Activated CD4-positive, alpha-beta T cell treated with anti-CD3 and anti-CD28 coated beads, Interleukin-2, amount 10 ng/mL, durations not matched to agents 7 days and 5 days (primary cell): ENCODE data around the gene ZBTB46. TPM values are rescaled to one million over a fixed set of nuclear protein-coding genes. Genes with fewer than 3 reads are reported as not detected.
"Not testable (repeated sequence)": the region's sequence is repeated elsewhere in the genome, so short reads cannot be mapped to it uniquely, and the experiment has no call there.

Source experiments
- CTCF ChIA-PET: fragments of 350-600 bp; sonication (Branson Sonifier 250); formaldehyde crosslinking; loops from one replicate; lab custom pipeline; 2021; ENCODE audit warnings: antibody characterized with exemption; lab: Charles Lee
- POLR2A ChIA-PET: fragments of 350-600 bp; sonication (Branson Sonifier 250); formaldehyde crosslinking; loops from one replicate; lab custom pipeline; 2021; ENCODE audit warnings: antibody characterized with exemption; lab: Charles Lee
- DNase-seq: peaks from one replicate; pipeline ENCODE4 v3.0.0-alpha.2; 2020
- H3K27ac Mint-ChIP-seq: one replicate; pipeline ENCODE4 v1.8.0; 2021; ENCODE audit warnings: mild to moderate bottlenecking, moderate library complexity, mixed read lengths
- H3K27me3 Mint-ChIP-seq: one replicate; pipeline ENCODE4 v1.8.0; 2021; ENCODE audit warnings: mixed read lengths
- H3K36me3 Mint-ChIP-seq: one replicate; pipeline ENCODE4 v1.8.0; 2021; ENCODE audit warnings: low read depth, mixed read lengths
- H3K4me1 Mint-ChIP-seq: one replicate; pipeline ENCODE4 v1.8.0; 2021; ENCODE audit warnings: mixed read lengths
- H3K4me3 Mint-ChIP-seq: one replicate; pipeline ENCODE4 v1.8.0; 2021; ENCODE audit warnings: mild to moderate bottlenecking, moderate library complexity, mixed read lengths
- H3K9me3 Mint-ChIP-seq: one replicate; pipeline ENCODE4 v1.8.0; 2021; ENCODE audit warnings: mixed read lengths
- total RNA-seq, 2 experiments: library from RNA; stranded (reverse); gene quantifications; one replicate each; pipeline ENCODE4 v1.2.3, GENCODE V29; 2021

Gene ZBTB46
- total RNA-seq, 2 experiments from 2014 or later: not detected

DNA sequence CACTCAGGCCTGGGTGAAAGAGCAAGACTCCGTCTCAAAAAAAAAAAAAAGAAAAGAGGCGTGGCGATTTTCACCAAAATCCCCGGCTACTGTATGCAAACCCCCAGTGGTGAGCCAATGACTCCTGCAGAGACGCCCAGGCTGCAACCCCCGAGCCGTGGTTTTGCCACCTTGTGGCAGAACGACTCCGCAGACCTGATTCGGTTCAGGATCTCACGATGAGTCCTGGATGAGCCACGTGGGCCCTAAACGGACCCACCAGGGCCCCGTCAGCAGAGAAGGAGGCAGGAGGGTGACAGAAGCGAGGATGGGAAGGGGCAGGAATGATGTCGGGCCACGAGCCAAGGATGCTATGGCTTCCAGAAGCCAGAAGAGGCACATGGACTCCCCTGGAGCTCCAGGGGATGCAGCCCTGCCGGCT lies 49.0 kb downstream of the ZBTB46 start:
- Mint-ChIP-seq H3K4me1 (peaks cover 24% of the 10 kb centered on the region), H3K27me3 (no peaks in the 10 kb centered on the region), H3K9me3 (no peaks in the 10 kb centered on the region), H3K36me3 (no peaks in the 10 kb centered on the region), H3K4me3 (no peak overlapping the region), H3K27ac (no peak overlapping the region)
- ChIA-PET CTCF (interaction anchor here (0.7 to 1.6 kb wide), 2 partner anchors 18 to 285 kb away, joined by 3 to 5 read pairs; no protein-coding TSS in a partner anchor), POLR2A (no interaction called here)
- peak; percentile 65 for DNase-seq

DNA sequence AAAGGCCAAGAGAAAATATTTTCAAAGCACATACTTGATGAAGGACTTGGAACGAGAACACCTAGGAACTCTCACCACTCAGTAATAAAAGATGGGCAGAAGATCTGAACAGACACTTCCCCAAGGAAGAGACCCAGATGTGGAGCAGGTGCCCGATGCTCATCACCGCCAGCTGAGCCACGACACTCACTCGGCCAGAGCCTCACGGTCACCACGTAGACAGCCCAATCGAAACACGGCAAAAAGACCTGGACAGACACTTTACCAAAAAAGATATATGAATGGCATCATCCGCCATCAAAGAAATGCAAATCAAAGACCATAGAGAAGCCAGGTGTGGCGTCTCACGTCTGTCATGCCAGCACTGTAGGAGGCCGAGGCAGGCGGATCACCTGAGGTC lies 49.9 kb downstream of the ZBTB46 start:
- no peak for DNase-seq
- no peak overlapping the region for H3K27ac Mint-ChIP-seq
- H3K9me3 Mint-ChIP-seq: no peaks in the 10 kb centered on the region
- H3K36me3 Mint-ChIP-seq: no peaks in the 10 kb centered on the region
- CTCF ChIA-PET: interaction anchor here (0.6 to 1.6 kb wide), 2 partner anchors 19 to 75 kb away, joined by 3 to 5 read pairs; no protein-coding TSS in a partner anchor
- H3K27me3 Mint-ChIP-seq: no peaks in the 10 kb centered on the region
- H3K4me1 Mint-ChIP-seq: peaks cover 20% of the 10 kb centered on the region
- H3K4me3 Mint-ChIP-seq: no peak overlapping the region
- POLR2A ChIA-PET: no interaction called here

DNA sequence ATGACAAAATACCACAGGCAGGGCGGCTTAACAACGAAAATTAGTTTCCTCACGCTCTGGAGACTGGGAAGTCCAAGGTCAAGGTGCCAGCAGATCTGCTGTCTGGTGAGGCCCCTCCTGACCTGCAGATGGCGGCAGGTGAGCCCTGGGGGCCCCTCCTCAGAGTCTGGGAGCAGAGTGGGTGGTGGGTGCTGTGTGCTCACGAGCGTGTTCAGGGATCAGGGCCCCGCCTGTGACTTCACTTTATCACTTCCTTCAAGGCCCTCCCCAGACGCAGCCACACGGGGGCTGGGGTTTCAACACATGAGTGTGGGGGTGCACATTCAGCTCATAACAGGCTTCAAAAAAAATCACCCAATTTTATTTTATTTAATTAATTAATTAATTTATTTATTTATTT lies 52.2 kb downstream of the ZBTB46 start:
- Mint-ChIP-seq H3K9me3 (no peaks in the 10 kb centered on the region), H3K27ac (no peak overlapping the region), H3K4me3 (no peak overlapping the region), H3K4me1 (peaks cover 18% of the 10 kb centered on the region), H3K27me3 (peaks cover 3% of the 10 kb centered on the region), H3K36me3 (no peaks in the 10 kb centered on the region)
- ChIA-PET CTCF (no interaction called here), POLR2A (no interaction called here)
- DNase-seq: no peak

DNA sequence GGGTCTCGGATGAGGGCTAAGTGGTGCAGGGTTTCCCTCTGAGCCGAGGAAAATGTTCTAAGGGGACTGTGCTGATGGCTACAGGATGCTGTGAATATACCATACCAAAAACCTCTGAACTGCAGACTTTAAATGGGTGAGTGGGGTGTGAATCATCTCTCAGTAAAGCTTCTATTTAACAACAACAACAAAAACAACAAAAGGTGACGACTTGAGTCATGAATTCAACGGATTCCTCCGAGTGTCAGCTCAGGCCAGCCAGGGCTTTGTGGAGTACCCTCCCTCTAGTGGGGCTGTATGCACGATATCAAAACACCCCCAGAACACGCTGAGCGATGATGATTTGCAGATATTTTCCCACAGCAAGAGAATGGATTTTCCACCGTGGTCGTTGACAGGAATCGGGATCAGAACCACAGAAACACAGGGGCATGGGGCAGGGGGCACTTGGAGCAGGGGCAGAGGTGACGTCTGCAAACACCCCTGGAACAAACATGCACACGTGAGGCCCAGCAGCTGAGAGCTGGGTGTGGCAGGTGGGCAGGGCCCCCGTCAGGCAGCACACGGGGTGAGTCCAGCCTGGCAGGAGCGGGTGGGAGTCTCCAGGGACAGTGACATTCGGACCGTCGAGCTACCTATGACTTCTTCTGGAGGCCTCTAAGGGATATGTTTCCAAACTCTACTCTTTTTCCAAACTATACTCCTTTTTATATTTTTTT lies 52.9 kb downstream of the ZBTB46 start:
- no peaks in the 10 kb centered on the region for H3K9me3 Mint-ChIP-seq
- H3K4me1 Mint-ChIP-seq: peaks cover 18% of the 10 kb centered on the region
- ChIA-PET CTCF (no interaction called here), POLR2A (no interaction called here)
- no peaks in the 10 kb centered on the region for H3K36me3 Mint-ChIP-seq
- H3K27me3 Mint-ChIP-seq: peaks cover 3% of the 10 kb centered on the region
- H3K4me3 Mint-ChIP-seq: no peak overlapping the region
- H3K27ac Mint-ChIP-seq: no peak overlapping the region
- no peak for DNase-seq

DNA sequence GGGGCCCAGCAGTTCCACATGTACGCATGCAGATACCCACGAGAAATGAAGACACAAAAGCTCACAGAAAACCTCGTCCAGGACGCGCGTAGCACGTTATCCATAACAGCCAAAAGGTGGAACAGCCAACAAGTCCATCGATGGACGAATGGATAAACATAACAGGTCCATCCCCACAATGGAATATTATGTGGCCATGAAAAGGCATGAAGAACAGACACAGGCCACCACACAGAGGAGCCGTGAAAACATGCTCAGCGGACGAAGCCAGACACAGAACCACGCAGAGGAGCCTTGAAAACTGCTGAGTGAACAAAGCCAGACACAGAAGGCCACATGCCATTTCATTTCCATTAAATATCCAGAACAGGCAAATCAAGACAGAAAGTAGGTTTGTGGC lies 53.5 kb downstream of the ZBTB46 start:
- ChIA-PET CTCF (interaction anchor here (1.0 kb wide), 1 partner anchor 8 kb away, joined by 3 read pairs; no protein-coding TSS in a partner anchor), POLR2A (no interaction called here)
- no peak overlapping the region for H3K4me3 Mint-ChIP-seq
- H3K27ac Mint-ChIP-seq: no peak overlapping the region
- peaks cover 3% of the 10 kb centered on the region for H3K27me3 Mint-ChIP-seq
- DNase-seq: no peak
- no peaks in the 10 kb centered on the region for H3K9me3 Mint-ChIP-seq
- H3K36me3 Mint-ChIP-seq: no peaks in the 10 kb centered on the region
- H3K4me1 Mint-ChIP-seq: peaks cover 17% of the 10 kb centered on the region

DNA sequence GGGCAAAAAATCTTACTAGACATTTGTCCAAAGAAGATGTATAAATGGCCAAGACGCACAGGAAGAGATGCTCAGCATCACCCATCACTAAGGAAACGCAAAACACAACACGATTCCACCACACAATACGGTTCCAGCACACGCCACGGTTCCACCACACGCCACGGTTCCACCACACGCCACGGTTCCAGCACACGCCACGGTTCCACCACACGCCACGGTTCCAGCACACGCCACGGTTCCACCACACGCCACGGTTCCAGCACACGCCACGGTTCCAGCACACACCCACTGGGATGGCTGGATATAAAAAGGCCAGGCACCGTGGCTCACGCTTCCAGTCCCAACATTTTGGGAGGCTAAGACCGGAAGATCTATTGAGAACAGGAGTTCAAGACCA lies 54.2 kb downstream of the ZBTB46 start:
- POLR2A ChIA-PET, H3K4me1 Mint-ChIP-seq, DNase-seq, H3K9me3 Mint-ChIP-seq, H3K4me3 Mint-ChIP-seq, H3K27ac Mint-ChIP-seq, H3K36me3 Mint-ChIP-seq, H3K27me3 Mint-ChIP-seq: not testable (repeated sequence)
- CTCF ChIA-PET: interaction anchor here (1.0 kb wide), 1 partner anchor 9 kb away, joined by 3 read pairs; no protein-coding TSS in a partner anchor

DNA sequence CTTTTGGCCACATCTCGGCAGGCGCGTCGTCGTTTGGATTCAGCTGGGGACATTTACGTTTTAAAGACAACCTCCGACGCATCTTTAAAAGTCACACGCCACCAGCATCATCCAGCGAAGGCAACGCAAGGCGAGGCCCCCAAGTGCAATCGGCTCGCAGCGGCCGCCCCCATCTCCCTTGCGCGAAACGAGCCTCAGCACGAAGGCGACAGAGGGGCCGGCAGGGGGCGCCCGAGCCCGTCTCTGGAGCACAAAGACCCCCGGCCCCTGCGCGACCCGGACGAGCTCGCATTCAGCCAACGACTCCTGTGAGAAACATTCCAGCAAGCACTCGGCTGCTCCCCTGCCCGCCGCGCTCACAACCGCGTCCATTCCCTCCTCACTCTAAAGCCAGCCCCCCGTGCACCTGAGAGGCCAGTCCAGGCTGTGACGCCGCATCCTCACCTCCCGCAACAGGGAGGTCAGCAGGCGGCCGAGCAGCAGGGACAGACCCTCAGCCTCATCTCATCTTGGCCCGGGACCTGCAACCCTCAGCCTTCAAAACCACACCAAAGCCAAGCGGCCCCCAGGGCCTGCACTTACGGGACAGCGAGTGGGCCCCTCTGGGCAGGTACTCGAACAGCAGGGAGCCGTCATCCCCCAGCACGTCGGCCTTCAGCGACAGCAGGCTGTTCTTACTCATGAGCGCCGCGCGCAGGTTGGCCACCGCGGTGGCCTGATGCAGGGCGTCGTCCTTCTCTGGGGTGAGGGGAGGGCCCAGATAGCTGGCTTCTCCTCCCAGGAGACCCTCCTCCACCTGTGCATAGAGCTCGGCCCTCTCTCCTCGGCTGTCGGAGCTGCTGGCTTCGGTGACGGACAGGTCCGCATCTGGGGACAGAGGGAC lies 55.7 kb downstream of the ZBTB46 start:
- Mint-ChIP-seq H3K36me3 (no peaks in the 10 kb centered on the region), H3K4me3 (no peak overlapping the region), H3K27ac (no peak overlapping the region), H3K27me3 (peaks cover 3% of the 10 kb centered on the region), H3K4me1 (peaks cover 3% of the 10 kb centered on the region), H3K9me3 (no peaks in the 10 kb centered on the region)
- DNase-seq: peak; percentile 23
- CTCF ChIA-PET: interaction anchor here (0.7 to 3.1 kb wide), 3 partner anchors 9 to 18 kb away, joined by 3 to 9 read pairs (median 4); no protein-coding TSS in a partner anchor
- POLR2A ChIA-PET: no interaction called here

DNA sequence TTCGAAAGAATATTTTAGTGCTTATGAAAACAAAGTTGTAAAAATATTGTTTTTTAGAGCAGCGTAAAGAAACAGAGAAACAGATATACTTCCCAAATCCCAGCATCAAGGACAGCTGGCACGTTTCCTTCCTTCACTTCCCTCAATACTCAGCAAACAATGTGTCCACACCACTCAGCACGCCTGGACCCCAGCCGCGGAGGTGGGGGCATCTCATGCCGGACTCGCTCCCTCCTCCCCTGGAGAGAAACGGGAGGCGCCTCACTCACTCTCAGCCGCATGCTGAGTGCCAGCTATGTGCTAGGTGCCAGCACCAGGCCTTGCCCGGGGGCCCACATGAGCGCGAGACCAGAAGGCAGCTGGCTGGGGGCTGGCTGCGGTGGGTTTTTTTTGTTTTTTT lies 56.8 kb downstream of the ZBTB46 start:
- Mint-ChIP-seq H3K36me3 (no peaks in the 10 kb centered on the region), H3K4me3 (no peak overlapping the region), H3K27ac (no peak overlapping the region), H3K27me3 (peaks cover 3% of the 10 kb centered on the region), H3K9me3 (no peaks in the 10 kb centered on the region), H3K4me1 (peaks cover 3% of the 10 kb centered on the region)
- POLR2A ChIA-PET: no interaction called here
- DNase-seq: no peak
- CTCF ChIA-PET: interaction anchor here (3.1 kb wide), 1 partner anchor 12 kb away, joined by 9 read pairs; no protein-coding TSS in a partner anchor

DNA sequence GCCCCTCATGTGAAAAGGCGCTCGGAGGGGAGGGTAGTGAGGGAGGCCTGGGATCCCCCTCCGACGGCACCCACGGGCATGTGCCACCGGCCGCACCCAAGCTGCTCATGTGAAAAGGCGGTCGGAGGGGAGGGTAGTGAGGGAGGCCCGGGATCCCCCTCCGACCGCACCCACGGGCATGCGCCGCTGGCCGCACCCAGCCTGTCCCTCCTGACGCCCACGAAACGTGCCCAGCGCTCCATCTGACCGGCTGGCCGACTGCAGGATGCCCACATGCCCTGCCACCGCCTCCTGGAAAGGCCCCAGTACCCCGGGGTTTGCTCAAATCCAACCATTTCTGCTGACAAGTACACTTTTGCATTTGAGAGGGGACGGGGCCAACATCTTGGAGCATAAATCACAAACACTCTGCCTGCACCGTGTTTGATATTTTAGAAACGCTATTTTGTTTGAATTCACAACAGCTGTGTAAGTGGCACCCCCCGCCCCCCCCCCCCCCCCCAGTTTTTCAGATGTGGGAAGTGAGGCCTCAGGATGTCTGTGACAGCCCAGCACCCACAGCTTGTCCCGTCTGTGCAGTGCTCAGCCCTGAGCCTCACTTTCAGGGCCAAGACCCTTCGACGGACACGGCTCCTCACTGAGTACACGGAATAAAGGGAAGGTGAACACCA lies 57.4 kb downstream of the ZBTB46 start:
- H3K36me3 Mint-ChIP-seq: no peaks in the 10 kb centered on the region
- no peak for DNase-seq
- ChIA-PET POLR2A (no interaction called here), CTCF (interaction anchor here (3.1 kb wide), 1 partner anchor 13 kb away, joined by 9 read pairs; no protein-coding TSS in a partner anchor)
- no peak overlapping the region for H3K4me3 Mint-ChIP-seq
- peaks cover 3% of the 10 kb centered on the region for H3K27me3 Mint-ChIP-seq
- peaks cover 3% of the 10 kb centered on the region for H3K4me1 Mint-ChIP-seq
- no peak overlapping the region for H3K27ac Mint-ChIP-seq
- H3K9me3 Mint-ChIP-seq: no peaks in the 10 kb centered on the region

DNA sequence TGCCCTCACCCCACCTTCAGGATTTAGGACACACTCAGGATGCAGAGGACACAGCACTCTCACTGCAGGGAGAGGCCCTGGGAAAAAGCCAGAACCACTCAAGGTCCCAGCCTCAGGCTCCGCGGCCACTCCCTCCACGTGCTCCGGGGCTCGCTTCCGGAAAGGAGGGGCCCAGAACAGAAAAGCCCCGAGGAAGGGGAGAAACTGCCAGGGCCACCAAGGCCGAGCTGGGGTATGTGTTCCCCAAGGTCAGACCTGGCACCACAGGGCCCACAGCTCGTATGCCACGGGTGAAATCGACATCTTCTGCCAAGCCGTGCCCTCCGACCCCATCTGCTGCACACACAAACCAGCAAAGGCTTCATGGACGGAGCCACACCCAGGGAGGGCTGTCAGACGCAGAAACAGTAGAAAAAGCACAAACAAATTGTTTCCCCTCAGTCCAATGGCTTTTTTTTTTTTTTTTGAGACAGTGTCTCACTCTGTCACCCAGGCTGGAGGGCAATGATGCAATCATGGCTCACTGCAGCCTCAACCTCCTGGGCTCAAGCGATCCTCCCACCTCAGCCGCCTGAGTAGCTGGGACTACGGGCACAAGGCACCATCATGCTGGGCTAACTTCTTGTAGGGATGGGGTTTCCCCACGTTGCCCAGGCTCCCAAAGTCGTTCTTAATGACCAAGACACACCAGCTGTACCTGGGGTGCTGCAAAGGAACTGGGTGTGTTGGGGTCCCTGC lies 58.1 kb downstream of the ZBTB46 start:
- H3K36me3 Mint-ChIP-seq: no peaks in the 10 kb centered on the region
- peaks cover 3% of the 10 kb centered on the region for H3K4me1 Mint-ChIP-seq
- peaks cover 3% of the 10 kb centered on the region for H3K27me3 Mint-ChIP-seq
- POLR2A ChIA-PET: no interaction called here
- CTCF ChIA-PET: interaction anchor here (3.1 kb wide), 1 partner anchor 14 kb away, joined by 9 read pairs; no protein-coding TSS in a partner anchor
- H3K27ac Mint-ChIP-seq: no peak overlapping the region
- no peak for DNase-seq
- H3K9me3 Mint-ChIP-seq: no peaks in the 10 kb centered on the region
- no peak overlapping the region for H3K4me3 Mint-ChIP-seq

DNA sequence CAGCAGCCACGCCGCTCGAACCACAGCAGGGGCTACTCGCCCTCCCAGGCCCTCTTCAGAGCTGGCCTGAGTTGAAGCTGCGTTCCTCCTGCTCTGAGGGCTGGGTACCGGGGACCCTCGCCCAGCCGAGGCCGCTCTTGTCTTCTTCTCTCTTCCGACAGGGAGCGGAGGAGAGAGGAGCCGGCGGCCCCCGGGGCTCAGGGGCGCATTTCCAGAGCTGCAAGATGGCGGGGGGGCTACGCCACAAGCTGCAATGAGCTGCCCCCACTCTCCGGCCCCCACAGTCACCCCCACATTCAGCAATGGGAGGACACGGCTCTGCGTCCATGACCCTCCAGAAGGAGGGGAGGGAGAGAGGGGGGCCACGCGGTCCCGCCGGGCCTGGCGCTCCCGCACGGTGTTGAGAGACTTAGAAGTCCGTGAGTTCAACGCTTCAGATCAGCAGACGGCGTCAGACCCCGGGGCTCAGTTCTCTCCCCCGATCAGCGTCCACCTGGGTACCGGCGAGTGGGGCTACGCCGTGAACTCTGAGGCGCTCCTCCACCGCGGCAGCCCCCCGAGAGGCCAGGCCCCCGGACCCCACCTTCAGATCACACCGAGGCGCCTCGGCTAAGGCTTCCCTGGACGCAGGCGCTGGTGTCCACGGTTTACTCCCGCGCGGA lies 59.9 kb downstream of the ZBTB46 start:
- CTCF ChIA-PET: no interaction called here
- H3K4me3 Mint-ChIP-seq: no peak overlapping the region

More for the DNA sequence above, 59.9 kb downstream of the ZBTB46 start:
- no peak for DNase-seq
- Mint-ChIP-seq H3K27me3 (peaks cover 3% of the 10 kb centered on the region), H3K36me3 (no peaks in the 10 kb centered on the region), H3K4me1 (peaks cover 3% of the 10 kb centered on the region), H3K27ac (no peak overlapping the region), H3K9me3 (no peaks in the 10 kb centered on the region)
- POLR2A ChIA-PET: no interaction called here
